ENCODE measurements around the gene SFXN5.

SFXN5 gene

DNA sequence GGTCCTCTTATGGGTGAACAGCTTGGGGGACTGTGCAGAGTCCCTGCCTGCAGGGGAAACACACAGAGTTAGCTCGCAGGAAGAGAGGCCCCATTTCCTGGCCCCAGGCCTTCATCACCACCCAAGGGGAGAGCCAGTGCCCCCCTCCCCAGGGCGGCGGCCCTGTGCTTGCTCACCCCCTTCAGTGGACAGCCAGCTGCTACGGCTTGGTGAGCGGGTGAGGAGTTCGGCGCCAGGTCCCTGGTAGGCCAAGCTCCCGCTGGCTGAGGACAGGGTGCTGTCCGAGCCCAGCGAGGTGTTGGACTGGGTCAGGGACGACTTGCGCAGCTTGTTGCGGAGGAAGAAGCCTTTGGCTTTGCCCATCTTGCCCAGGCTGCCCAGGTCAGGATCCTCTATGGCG lies 17.2 kb upstream of the SFXN5 start:
- peaks cover 0 to 6% of the 10 kb centered on the region in 2 donors for H3K4me1 Mint-ChIP-seq

DNA sequence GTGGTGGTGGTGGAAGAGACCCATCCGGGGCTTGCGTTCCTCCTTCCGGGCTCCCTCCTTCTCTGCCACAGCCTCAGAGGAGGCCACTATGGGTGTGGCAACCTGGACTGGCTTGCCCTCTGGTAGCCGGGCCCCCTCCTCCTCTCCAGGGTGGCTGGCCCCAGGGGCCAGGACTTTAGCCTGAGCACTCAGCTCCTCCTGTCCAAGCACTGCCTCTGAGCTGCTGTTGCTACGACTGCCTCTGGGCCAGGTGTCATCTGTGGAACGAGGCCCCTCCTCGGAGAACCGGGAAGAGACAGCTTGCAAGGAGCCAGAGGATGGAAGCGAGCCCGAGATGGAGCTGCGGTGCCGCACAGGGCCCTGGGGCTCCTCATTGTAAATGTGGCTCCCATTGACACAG lies 16.7 kb upstream of the SFXN5 start:
- no peak overlapping the region for H3K4me3 Mint-ChIP-seq
- no peak for ATAC-seq (replicated peaks)
- H3K9me3 Mint-ChIP-seq: no peaks in the 10 kb centered on the region
- no peaks in the 10 kb centered on the region for H3K27me3 Mint-ChIP-seq
- peaks cover 0 to 6% of the 10 kb centered on the region in 2 donors for H3K4me1 Mint-ChIP-seq
- no peak overlapping the region for H3K27ac Mint-ChIP-seq
- no peak for DNase-seq
- no peaks in the 10 kb centered on the region for H3K36me3 Mint-ChIP-seq

More for the DNA sequence above, 17.2 kb upstream of the SFXN5 start:
- Mint-ChIP-seq H3K36me3 (no peaks in the 10 kb centered on the region), H3K9me3 (no peaks in the 10 kb centered on the region), H3K27ac (no peak overlapping the region), H3K4me3 (no peak overlapping the region), H3K27me3 (no peaks in the 10 kb centered on the region)
- ATAC-seq (replicated peaks) (no peak), DNase-seq (no peak)

DNA sequence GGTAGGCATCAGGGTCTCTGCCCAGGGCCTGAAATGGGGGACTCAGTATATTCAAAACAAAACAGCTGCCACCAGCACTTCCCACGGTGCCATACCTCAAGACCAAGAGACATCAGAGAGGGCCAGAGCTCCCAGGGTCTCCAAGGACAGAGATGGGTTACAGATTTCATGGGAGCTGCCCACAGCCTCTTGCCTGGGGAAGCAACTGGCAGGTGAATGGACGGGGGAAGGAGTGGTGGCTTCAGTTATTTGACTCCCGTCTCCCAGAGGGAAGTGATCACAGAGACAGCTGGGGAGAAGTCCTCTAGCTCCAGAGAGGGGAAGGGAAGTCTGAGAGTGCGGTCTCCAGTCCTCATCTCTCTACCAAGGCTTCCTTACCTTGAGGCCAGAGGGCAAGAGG lies 15.8 kb upstream of the SFXN5 start:
- Mint-ChIP-seq H3K4me1 (peaks cover 0 to 4% of the 10 kb centered on the region in 2 donors), H3K27ac (no peak overlapping the region), H3K36me3 (no peaks in the 10 kb centered on the region), H3K4me3 (no peak overlapping the region), H3K9me3 (no peaks in the 10 kb centered on the region), H3K27me3 (no peaks in the 10 kb centered on the region)
- ATAC-seq (replicated peaks): no peak
- DNase-seq: no peak

DNA sequence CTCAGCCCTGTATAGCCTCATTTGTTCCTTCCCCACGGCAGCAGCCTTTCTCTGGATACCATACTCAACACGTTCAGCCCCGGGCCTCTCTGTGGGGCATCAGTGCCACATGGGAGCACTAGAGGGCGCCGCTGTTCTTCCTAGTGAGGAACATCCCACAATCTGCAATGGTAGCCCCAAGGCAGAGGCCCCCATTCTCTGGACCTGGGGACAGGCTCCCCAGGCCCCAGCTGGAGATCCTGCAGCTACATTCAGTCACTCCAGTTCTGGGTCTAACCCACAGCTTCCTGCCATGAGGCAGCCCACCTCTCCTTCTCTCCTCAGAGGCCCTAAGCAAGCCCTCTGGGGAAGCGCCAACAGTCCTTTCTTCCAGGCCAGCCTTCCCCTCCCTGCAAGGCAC lies 14.2 kb upstream of the SFXN5 start:
- Mint-ChIP-seq H3K27ac (no peak overlapping the region), H3K4me1 (peaks cover 0 to 3% of the 10 kb centered on the region in 2 donors), H3K27me3 (no peaks in the 10 kb centered on the region), H3K36me3 (no peaks in the 10 kb centered on the region), H3K9me3 (no peaks in the 10 kb centered on the region), H3K4me3 (no peak overlapping the region)
- ATAC-seq (replicated peaks) (peak; percentile 94 to 97), DNase-seq (peak; percentile 61)

DNA sequence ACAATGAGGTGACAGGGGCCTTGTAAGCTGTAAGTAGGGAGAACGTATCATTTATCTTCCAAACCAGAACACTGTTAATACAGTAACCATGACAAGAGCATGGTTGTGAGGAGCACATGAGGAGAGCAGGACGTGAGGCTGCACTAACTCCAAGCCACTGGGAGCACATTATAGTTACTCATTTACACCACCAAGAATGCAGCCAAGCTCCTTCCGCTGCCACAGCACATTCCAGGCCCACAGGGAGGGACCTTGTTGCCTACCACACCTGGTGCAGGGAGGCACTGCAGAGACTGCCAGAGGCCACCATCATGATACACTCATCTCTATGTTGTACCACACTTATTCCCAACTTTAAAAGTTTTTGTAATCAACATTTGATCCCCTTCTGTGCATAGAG lies 13.5 kb upstream of the SFXN5 start:
- H3K27me3 Mint-ChIP-seq: no peaks in the 10 kb centered on the region
- H3K36me3 Mint-ChIP-seq: no peaks in the 10 kb centered on the region
- no peak overlapping the region for H3K4me3 Mint-ChIP-seq
- no peak for DNase-seq
- ATAC-seq (replicated peaks): no peak
- no peaks in the 10 kb centered on the region for H3K9me3 Mint-ChIP-seq
- H3K27ac Mint-ChIP-seq: no peak overlapping the region
- peaks cover 0 to 3% of the 10 kb centered on the region in 2 donors for H3K4me1 Mint-ChIP-seq

DNA sequence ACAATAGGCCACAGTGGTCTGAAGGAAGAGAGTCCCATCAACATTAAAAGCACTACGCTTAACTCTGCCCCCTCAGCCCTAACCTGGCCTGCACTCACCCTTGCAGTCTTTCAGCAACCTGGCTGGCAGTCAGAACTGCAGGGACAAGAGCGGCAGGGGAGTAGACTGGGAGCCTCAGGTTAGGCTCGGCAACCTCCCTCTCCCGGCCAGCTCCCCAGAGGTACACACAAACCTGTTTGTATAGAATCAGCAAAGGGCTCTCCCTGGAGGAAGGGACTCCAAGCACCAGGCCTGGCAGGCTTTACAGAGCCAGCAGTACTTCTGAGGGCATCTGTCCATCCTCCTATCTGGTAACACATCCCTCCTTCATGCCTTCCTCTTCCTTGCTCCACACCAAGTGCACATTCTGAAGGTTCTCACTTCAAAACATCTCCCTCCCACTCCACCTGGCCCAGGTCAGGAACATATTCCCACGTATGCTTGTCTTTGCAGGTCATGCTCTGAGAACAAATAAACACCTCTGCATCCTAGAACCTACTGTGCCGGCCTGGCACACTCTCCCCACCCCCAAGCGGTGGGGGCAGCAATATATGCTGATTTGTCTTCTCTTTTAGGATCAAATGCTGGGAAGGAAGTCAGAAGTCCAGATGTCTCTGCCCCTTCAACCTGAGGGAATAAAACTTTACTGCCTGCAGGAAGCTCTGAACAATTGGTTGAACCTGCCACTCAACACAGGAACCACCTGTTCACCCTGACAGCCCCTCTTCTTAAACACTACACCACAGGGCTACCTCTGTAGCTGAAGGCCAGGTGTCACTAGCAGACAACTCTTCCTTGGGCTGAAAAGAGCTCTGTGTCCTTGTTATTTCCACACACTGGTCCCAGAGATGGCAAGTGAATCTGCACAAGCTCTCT lies 12.6 kb upstream of the SFXN5 start:
- H3K36me3 Mint-ChIP-seq: peaks cover 0 to 1% of the 10 kb centered on the region in 2 donors
- no peak overlapping the region for H3K27ac Mint-ChIP-seq
- H3K4me1 Mint-ChIP-seq: peaks cover 0 to 3% of the 10 kb centered on the region in 2 donors
- no peaks in the 10 kb centered on the region for H3K27me3 Mint-ChIP-seq
- no peaks in the 10 kb centered on the region for H3K9me3 Mint-ChIP-seq
- DNase-seq (no peak), ATAC-seq (replicated peaks) (no peak)
- no peak overlapping the region for H3K4me3 Mint-ChIP-seq

DNA sequence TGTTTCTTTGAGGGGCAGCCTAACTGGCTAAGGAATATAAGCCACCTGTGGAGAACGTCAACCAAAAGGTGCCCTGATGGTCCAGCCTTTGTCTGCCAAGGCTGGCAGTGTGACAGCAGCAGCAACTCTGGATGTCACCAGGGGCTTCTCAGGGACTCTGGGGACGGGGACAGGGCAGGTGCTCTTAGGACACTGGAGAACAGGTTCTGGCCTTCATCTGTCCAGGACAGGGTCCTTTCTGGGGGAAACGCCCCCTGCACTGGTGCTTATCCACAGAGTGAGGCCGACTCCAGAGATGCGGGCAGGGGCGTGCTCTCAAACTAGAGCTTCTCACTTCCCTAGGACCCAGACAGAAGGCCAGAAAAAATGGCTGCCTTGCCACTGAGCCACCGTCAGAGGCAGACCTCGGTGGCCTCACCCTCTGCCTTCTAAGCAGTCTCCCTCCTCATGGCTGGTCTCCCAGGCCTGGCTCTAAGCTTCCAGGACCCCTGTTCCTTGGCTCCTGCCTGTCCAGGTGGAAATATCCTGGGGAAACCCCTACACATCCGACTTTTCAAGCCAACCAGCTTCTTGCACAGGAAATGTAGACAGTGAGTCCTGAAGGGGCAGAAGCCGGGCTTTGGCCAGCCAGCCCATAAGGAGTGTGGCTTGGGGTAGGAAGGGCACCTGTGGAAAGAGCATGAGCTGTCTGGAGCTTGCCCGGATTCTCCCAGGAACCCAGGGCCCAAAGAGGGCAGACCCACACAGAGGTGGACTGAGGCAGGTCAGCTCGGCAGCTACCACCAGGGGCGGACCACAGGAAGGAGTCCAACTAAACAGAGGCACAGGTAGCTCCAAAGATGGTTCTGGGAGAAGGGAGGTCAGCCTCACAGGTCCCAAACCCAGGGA lies 11.3 kb upstream of the SFXN5 start:
- Mint-ChIP-seq H3K27ac (no peak overlapping the region), H3K36me3 (peaks cover 0 to 1% of the 10 kb centered on the region in 2 donors), H3K4me1 (peaks cover 0 to 3% of the 10 kb centered on the region in 2 donors), H3K9me3 (no peaks in the 10 kb centered on the region), H3K4me3 (no peak overlapping the region), H3K27me3 (no peaks in the 10 kb centered on the region)
- no peak for ATAC-seq (replicated peaks)
- no peak for DNase-seq

DNA sequence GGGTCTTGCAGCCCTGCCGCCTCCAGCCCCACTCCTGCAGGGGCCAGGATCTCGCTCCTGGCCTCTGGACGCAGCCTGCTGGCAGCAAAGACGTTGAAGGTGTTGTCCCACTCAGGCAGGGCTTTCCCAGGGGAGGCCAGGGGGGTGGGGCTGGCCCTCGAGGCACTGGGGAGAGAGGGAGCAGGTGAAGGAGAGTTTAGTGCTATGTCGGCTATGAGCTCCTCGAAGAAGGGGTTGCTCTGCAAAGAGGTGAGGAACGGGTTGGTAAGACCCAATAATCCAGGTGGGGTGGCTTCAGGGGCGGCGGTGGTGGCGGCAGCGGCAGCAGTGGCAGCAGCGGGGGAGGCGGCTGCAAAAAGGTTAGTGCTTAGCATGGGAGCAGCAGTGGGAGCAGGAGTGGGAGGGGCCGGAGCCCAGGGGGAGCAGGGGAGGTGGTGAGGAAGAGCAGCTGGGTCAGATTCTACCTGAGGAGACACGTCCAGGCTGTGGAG lies 9.7 kb upstream of the SFXN5 start:
- Mint-ChIP-seq H3K4me3 (no peak overlapping the region), H3K4me1 (peaks cover 0 to 3% of the 10 kb centered on the region in 2 donors), H3K27ac (no peak overlapping the region), H3K9me3 (no peaks in the 10 kb centered on the region), H3K36me3 (peaks cover 0 to 1% of the 10 kb centered on the region in 2 donors), H3K27me3 (no peaks in the 10 kb centered on the region)
- no peak for DNase-seq
- ATAC-seq (replicated peaks): no peak

DNA sequence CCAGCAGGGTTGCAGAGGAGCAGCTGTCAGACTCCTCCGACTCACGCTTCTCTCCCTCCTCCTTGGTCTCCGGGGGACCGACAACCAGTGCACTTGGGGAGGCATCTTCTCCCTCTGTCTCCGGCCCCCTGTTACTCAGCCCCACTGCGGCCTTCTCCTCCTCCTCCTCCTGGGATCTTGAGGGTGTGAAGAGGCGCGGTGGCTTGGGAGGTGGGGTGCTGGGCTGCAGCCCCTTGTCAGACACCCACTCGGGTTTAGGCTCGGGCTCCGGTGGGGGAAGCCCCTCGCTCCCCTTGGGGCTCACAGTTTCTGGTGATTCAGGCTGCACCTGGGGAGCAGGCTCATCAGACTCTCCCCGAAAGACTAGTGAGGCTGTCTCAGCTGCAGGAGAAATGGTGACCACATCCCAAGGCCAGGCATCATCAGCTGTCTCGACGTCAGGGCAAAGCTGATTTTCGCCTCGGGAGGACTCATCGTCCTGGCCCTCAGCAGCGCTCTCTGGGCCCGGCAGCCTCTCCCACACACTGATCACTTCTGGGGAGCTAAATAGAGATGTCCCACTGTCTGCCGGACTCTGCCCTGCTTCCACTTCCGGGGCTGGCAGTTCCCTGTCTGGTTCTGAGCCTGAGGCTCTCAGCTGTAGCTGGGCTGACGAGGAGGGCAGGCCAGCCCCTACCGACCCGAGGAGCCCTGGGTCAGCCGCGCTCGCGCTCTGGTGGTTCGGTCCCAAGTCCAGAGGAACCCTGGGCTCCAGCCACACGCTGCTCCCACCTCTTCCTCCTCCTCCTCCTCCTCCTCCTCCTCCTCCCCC lies 9.0 kb upstream of the SFXN5 start:
- Mint-ChIP-seq H3K27me3 (no peaks in the 10 kb centered on the region), H3K36me3 (peaks cover 0 to 1% of the 10 kb centered on the region in 2 donors), H3K4me3 (no peak overlapping the region), H3K9me3 (no peaks in the 10 kb centered on the region), H3K4me1 (peaks cover 0 to under 1% of the 10 kb centered on the region in 2 donors), H3K27ac (no peak overlapping the region)
- ATAC-seq (replicated peaks) (peak in 1 of 2 donors; percentile 31), DNase-seq (no peak)

DNA sequence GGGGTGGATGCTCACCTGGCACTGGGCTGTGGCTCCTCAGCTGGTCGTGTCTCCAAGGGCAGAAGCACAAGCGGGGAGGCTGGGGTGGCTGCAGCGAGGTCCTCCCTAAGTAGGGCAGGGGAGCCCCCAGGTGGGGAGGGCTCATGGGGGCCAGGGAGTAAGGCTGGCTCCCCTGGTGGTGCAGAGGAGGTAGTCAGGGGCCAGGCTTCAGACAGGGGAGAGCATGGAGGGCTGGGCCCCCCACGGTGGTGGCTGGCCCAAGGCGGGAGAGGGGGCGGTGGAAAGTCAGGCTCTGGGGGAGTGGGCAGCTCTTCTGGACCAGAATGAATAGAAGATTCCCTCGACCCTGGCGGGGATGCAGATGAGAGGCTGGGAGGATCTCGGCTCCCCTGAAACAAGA lies 8.1 kb upstream of the SFXN5 start:
- ATAC-seq (replicated peaks) (no peak), DNase-seq (no peak)
- Mint-ChIP-seq H3K27me3 (no peaks in the 10 kb centered on the region), H3K27ac (no peak overlapping the region), H3K4me3 (no peak overlapping the region), H3K4me1 (no peaks in the 10 kb centered on the region), H3K36me3 (peaks cover 0 to 1% of the 10 kb centered on the region in 2 donors), H3K9me3 (no peaks in the 10 kb centered on the region)

DNA sequence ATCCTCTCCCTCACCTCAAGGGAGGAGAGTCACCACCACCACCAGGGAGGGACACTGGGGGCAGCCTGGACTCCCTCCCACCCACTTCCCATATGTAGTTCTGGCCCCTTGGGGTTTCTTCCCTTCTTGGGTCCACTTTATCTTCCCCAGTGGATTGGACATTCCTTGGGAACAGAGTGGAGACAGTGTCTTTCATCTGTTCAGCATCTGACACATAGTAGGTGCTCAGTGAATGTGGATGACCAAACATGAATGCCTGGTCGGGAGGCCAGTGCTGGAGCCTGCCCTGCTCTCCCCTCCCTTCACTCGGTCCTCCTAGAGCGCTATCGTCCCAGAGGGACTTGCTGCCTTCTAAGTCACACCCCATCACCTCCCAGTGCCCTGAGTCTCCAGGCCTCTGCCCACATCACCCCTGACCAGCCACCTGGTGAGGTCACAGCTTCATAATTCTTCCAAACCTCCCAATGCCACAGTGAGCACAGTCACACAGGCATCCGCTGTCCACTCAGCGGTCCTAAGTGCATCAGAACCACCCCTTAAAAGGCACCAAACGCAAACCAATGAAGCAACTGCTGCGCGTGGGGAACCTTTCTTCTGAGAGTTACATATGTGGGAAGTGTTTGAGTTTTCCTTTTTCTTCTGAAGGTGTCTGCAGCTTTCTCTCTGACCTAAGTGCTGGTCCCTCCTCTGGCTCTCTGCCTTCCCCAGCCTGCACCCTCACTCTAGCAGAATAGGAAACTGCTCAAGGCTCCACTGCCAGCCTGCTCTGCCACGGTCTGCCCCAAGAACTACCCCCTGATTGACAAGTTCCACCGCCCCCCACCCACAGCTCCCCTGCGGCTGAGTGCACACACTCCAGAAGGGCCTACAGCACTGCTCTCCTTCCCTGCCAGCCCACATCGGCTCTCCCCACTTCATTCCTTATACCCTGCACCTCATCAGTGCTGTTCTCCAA lies 7.2 kb upstream of the SFXN5 start:
- H3K27me3 Mint-ChIP-seq: no peaks in the 10 kb centered on the region
- peak overlapping the region; percentile 42 for H3K27ac Mint-ChIP-seq
- H3K4me3 Mint-ChIP-seq: no peak overlapping the region
- no peak for ATAC-seq (replicated peaks)
- DNase-seq: no peak
- H3K9me3 Mint-ChIP-seq: no peaks in the 10 kb centered on the region
- H3K36me3 Mint-ChIP-seq: peaks cover 0 to 1% of the 10 kb centered on the region in 2 donors
- no peaks in the 10 kb centered on the region for H3K4me1 Mint-ChIP-seq

DNA sequence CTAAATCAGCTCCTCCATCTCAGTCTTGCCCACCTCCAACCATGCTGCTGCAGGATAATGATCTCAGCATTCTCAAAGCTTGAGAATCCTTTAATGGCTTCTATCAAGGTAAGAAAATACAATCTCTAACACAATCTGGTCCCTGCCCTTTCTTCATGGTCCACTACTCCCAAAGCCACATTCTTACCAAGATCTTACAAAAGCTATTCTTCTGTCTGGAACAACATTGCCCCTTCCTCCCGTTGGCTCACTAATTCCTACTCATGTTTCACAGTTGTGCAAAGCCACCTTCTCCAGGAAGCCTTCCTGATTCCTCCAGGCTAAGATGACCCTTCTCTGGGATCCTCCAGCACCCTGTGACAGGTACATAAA lies 5.9 kb upstream of the SFXN5 start:
- H3K9me3 Mint-ChIP-seq: no peaks in the 10 kb centered on the region
- DNase-seq: no peak
- H3K27ac Mint-ChIP-seq: no peak overlapping the region
- H3K27me3 Mint-ChIP-seq: no peaks in the 10 kb centered on the region
- H3K36me3 Mint-ChIP-seq: peaks cover 0 to 1% of the 10 kb centered on the region in 2 donors
- no peaks in the 10 kb centered on the region for H3K4me1 Mint-ChIP-seq
- no peak for ATAC-seq (replicated peaks)
- H3K4me3 Mint-ChIP-seq: no peak overlapping the region

Data from stimulated activated naive B cell treated with anti-CD40 and anti-IgM and Interleukin-4, amounts not matched to agents 10 μg/mL and 1 μg/mL and 100 μg/mL, for 72 hours (primary cell).